ENCODE data around the gene TENM4.

DNA sequence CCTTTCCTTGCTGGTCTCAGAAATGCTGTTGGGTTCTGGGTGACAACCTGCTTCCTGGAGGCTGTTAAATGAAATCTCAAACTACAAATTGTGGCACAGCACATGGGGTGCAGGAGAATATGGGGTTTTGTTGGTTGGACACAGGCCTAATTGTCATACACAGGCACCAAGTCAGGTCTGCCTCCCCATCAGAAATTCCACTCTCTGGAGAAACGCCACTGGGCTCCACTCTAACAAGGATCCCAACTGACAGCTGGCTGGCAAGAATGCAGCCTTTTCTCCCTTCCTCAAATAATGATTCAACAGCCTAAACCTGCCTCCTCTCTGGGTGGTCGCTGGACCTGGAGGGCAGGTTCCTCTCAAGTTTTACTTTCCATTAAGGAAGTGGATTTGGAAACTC is 688.3 kb downstream of the TENM4 start:
- TF ChIP-seq, protein P1, sequence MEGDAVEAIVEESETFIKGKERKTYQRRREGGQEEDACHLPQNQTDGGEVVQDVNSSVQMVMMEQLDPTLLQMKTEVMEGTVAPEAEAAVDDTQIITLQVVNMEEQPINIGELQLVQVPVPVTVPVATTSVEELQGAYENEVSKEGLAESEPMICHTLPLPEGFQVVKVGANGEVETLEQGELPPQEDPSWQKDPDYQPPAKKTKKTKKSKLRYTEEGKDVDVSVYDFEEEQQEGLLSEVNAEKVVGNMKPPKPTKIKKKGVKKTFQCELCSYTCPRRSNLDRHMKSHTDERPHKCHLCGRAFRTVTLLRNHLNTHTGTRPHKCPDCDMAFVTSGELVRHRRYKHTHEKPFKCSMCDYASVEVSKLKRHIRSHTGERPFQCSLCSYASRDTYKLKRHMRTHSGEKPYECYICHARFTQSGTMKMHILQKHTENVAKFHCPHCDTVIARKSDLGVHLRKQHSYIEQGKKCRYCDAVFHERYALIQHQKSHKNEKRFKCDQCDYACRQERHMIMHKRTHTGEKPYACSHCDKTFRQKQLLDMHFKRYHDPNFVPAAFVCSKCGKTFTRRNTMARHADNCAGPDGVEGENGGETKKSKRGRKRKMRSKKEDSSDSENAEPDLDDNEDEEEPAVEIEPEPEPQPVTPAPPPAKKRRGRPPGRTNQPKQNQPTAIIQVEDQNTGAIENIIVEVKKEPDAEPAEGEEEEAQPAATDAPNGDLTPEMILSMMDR (IDR thresholded peaks at IDR 0.05), result no peak
- TF ChIP-seq POLR2A (IDR thresholded peaks at IDR 0.05), result no peak
